ENCODE data around the gene PCDH12. TPM values are rescaled to one million over a fixed set of nuclear protein-coding genes. Genes with fewer than 3 reads are reported as not detected.

Gene PCDH12
- total RNA-seq, 1 donor from 2014 or later = 0.07 TPM

DNA sequence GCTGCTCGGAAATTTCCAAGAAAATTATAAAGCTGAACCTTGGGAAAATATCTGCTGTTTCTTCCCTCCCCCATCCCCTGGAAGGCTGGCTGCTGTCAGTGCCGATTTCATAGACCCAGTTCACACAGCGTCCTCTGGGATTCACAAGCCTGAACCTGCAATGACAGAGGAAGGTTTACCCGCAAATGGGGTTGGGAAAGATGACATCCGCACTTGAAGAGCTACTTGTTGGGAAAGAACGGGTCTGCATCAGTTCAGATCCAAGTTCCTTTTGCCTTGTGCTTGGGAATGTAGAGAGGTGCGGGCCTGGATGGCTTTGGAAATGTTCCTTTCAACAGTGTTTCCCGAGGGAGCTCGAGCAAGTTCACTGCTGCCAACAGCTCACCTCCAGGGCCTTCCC lies 13.9 kb downstream of the PCDH12 start:
- no peak for DNase-seq (ENCODE audit: low spot score in 2 of 2, unreplicated experiment in 2 of 2)
- H3K9me3 Mint-ChIP-seq = no peaks in the 10 kb centered on the region
- peaks cover 2% of the 10 kb centered on the region for H3K4me1 Mint-ChIP-seq
- no peaks in the 10 kb centered on the region for H3K36me3 Mint-ChIP-seq
- TF ChIP-seq, protein P1, sequence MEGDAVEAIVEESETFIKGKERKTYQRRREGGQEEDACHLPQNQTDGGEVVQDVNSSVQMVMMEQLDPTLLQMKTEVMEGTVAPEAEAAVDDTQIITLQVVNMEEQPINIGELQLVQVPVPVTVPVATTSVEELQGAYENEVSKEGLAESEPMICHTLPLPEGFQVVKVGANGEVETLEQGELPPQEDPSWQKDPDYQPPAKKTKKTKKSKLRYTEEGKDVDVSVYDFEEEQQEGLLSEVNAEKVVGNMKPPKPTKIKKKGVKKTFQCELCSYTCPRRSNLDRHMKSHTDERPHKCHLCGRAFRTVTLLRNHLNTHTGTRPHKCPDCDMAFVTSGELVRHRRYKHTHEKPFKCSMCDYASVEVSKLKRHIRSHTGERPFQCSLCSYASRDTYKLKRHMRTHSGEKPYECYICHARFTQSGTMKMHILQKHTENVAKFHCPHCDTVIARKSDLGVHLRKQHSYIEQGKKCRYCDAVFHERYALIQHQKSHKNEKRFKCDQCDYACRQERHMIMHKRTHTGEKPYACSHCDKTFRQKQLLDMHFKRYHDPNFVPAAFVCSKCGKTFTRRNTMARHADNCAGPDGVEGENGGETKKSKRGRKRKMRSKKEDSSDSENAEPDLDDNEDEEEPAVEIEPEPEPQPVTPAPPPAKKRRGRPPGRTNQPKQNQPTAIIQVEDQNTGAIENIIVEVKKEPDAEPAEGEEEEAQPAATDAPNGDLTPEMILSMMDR (IDR thresholded peaks at IDR 0.05; ENCODE audit: unreplicated experiment) = no peak
- H3K27me3 Mint-ChIP-seq (ENCODE audit: low read depth) = peaks cover 1% of the 10 kb centered on the region
- H3K4me3 Mint-ChIP-seq = no peak overlapping the region
- H3K27ac Mint-ChIP-seq = no peak overlapping the region

GRCh38 chr5:141942185-141942857 lies 15.7 kb downstream of the PCDH12 start:
- no peak overlapping the region for H3K4me3 Mint-ChIP-seq
- DNase-seq (ENCODE audit: low spot score in 2 of 2, unreplicated experiment in 2 of 2) = no peak
- H3K27me3 Mint-ChIP-seq (ENCODE audit: low read depth) = peaks cover 1% of the 10 kb centered on the region
- H3K27ac Mint-ChIP-seq = no peak overlapping the region
- TF ChIP-seq, protein P1 (IDR thresholded peaks at IDR 0.05; ENCODE audit: unreplicated experiment) = no peak
- no peaks in the 10 kb centered on the region for H3K9me3 Mint-ChIP-seq
- peaks cover 2% of the 10 kb centered on the region for H3K4me1 Mint-ChIP-seq
- H3K36me3 Mint-ChIP-seq = no peaks in the 10 kb centered on the region

GRCh38 chr5:141941779-141942178 lies 16.2 kb downstream of the PCDH12 start:
- no peak overlapping the region for H3K27ac Mint-ChIP-seq
- no peak for DNase-seq (ENCODE audit: low spot score in 2 of 2, unreplicated experiment in 2 of 2)
- TF ChIP-seq, protein P1 (IDR thresholded peaks at IDR 0.05; ENCODE audit: unreplicated experiment) = no peak
- H3K4me1 Mint-ChIP-seq = peaks cover 2% of the 10 kb centered on the region
- peaks cover 1% of the 10 kb centered on the region for H3K27me3 Mint-ChIP-seq (ENCODE audit: low read depth)
- no peak overlapping the region for H3K4me3 Mint-ChIP-seq
- H3K9me3 Mint-ChIP-seq = no peaks in the 10 kb centered on the region
- no peaks in the 10 kb centered on the region for H3K36me3 Mint-ChIP-seq

DNA sequence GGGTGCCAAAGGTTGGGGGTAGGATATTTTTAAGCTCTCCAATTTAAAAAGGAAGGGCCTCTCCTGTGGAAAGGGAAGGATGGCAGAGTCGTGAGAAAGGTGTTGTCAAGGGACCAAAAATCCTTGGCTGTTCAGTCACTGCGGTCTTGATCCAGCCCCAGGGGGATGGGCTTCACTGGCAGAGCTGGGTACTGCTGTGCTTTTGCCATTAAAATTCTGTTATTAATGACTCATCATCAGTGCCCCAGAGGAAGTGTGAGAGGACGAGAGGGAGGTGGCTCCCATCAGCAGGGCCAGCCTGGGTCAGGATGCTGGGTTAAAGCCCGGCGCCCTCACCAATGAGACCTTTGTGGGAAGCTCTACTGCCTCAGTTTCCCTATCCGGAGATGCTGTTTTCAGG lies 16.7 kb downstream of the PCDH12 start:
- H3K27me3 Mint-ChIP-seq (ENCODE audit: low read depth) = peaks cover 1% of the 10 kb centered on the region
- no peaks in the 10 kb centered on the region for H3K9me3 Mint-ChIP-seq
- TF ChIP-seq, protein P1 (IDR thresholded peaks at IDR 0.05; ENCODE audit: unreplicated experiment) = no peak
- H3K27ac Mint-ChIP-seq = no peak overlapping the region
- no peak for DNase-seq (ENCODE audit: low spot score in 2 of 2, unreplicated experiment in 2 of 2)
- H3K4me3 Mint-ChIP-seq = no peak overlapping the region
- H3K4me1 Mint-ChIP-seq = peaks cover 2% of the 10 kb centered on the region
- H3K36me3 Mint-ChIP-seq = no peaks in the 10 kb centered on the region

GRCh38 chr5:141940695-141941271 lies 17.2 kb downstream of the PCDH12 start:
- TF ChIP-seq, protein P1 (IDR thresholded peaks at IDR 0.05; ENCODE audit: unreplicated experiment) = no peak
- H3K36me3 Mint-ChIP-seq = peaks cover 3% of the 10 kb centered on the region
- H3K27me3 Mint-ChIP-seq (ENCODE audit: low read depth) = peaks cover 1% of the 10 kb centered on the region
- DNase-seq (ENCODE audit: low spot score in 2 of 2, unreplicated experiment in 2 of 2) = no peak
- no peak overlapping the region for H3K4me3 Mint-ChIP-seq
- no peak overlapping the region for H3K27ac Mint-ChIP-seq
- H3K9me3 Mint-ChIP-seq = no peaks in the 10 kb centered on the region
- H3K4me1 Mint-ChIP-seq = peaks cover 2% of the 10 kb centered on the region
